ENCODE measurements around the gene ANTKMT.

DNA sequence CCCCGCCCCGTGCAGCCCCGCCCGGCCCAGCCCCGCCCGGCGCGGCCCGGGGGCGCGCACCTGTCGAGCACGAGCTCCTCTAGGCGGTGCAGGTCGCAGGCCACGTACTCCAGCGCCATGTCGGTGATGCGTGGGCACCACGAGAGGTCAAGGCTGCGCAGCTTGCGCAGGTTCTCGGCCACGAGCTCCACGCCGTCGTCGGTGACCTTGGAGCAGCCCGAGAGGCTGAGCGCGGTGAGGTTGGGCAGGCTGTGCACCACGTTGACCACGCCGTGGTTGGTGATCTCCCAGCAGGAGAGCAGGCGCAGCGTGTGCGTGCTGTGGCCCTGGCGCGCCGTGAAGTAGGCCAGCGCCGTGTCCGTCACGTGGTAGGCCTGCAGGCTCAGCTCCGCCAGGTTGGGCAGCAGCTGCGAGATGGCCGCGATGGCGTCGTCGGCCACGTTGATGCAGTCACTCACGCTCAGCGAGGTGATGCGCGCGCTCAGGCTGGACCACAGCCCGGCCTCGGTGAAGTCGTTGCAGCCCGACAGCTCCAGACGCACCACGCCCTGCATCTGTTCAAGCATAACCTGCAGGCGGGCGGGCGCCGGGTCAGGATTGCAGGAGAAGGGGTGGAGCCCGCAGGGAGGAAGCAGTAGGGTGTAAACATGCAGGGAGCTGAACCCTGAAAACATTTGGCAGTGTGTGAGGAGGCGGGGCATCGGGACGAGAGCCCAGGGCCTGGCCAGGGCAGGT, 25.4 kb upstream of the ANTKMT start:
- peak; percentile 82 for TF ChIP-seq EZH2 (IDR thresholded peaks at IDR 0.05; ENCODE audit: insufficient read depth, low read length)
- TF ChIP-seq, protein P1, sequence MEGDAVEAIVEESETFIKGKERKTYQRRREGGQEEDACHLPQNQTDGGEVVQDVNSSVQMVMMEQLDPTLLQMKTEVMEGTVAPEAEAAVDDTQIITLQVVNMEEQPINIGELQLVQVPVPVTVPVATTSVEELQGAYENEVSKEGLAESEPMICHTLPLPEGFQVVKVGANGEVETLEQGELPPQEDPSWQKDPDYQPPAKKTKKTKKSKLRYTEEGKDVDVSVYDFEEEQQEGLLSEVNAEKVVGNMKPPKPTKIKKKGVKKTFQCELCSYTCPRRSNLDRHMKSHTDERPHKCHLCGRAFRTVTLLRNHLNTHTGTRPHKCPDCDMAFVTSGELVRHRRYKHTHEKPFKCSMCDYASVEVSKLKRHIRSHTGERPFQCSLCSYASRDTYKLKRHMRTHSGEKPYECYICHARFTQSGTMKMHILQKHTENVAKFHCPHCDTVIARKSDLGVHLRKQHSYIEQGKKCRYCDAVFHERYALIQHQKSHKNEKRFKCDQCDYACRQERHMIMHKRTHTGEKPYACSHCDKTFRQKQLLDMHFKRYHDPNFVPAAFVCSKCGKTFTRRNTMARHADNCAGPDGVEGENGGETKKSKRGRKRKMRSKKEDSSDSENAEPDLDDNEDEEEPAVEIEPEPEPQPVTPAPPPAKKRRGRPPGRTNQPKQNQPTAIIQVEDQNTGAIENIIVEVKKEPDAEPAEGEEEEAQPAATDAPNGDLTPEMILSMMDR (IDR thresholded peaks at IDR 0.05; ENCODE audit: insufficient read depth, low read depth, low read length) = no peak

All from astrocyte (in vitro differentiated cells and primary cell).